SK-N-SH (cell line): ENCODE results near the gene RAMP2.
"Not testable (repeated sequence)": the region's sequence is repeated elsewhere in the genome, so short reads cannot be mapped to it uniquely, and the experiment has no call there.

Source experiments
- CHD2 ChIP-seq: fragments of 150-350 bp; IDR thresholded peaks from 2 replicates; pipeline ENCODE4 v1.6.1; 2018; ENCODE audit warnings: low read length; ENCODE audit not compliant: partially characterized antibody
- CTCF ChIP-seq: fragments of 200-600 bp; sonication (generic); IDR thresholded peaks from 2 replicates; pipeline ENCODE4 v1.6.1; 2017; ENCODE audit warnings: antibody characterized with exemption, mild to moderate bottlenecking, moderate library complexity
- FOSL2 ChIP-seq: IDR thresholded peaks from 2 replicates; pipeline ENCODE4 v1.4.0; 2012; ENCODE audit warnings: low read depth, mild to moderate bottlenecking, moderate library complexity, borderline replicate concordance
- JUND ChIP-seq: IDR thresholded peaks from 2 replicates; pipeline ENCODE4 v1.4.0; 2012
- MAX ChIP-seq: IDR thresholded peaks from 2 replicates; pipeline ENCODE4 v1.4.0; 2012; ENCODE audit warnings: low read depth
- NRF1 ChIP-seq: IDR thresholded peaks from 2 replicates; pipeline ENCODE4 v1.6.1; 2012; ENCODE audit warnings: low read depth, mild to moderate bottlenecking, low read length
- POLR2AphosphoS5 ChIP-seq: IDR thresholded peaks from 2 replicates; pipeline ENCODE4 v1.6.1; 2012; ENCODE audit warnings: low read depth, low read length
- REST ChIP-seq: IDR thresholded peaks from 2 replicates; pipeline ENCODE4 v1.6.1; 2012; ENCODE audit warnings: mild to moderate bottlenecking, low read depth, low read length, moderate library complexity
- RFX5 ChIP-seq: IDR thresholded peaks from 2 replicates; pipeline ENCODE4 v1.6.1; 2012; ENCODE audit warnings: mild to moderate bottlenecking, improper control_type of control experiment, low read length
- TAF1 ChIP-seq: IDR thresholded peaks from 2 replicates; pipeline ENCODE4 v1.6.1; 2012; ENCODE audit warnings: low read depth, mild to moderate bottlenecking, low read length, moderate library complexity, borderline replicate concordance
- USF1 ChIP-seq: IDR thresholded peaks from 2 replicates; pipeline ENCODE4 v1.4.0; 2012; ENCODE audit warnings: low read depth, borderline replicate concordance
- USF2 ChIP-seq: fragments of 150-350 bp; IDR thresholded peaks from 2 replicates; pipeline ENCODE4 v1.6.1; 2017; ENCODE audit warnings: antibody characterized with exemption, low read length, low read depth, borderline replicate concordance
- ZBTB33 ChIP-seq: IDR thresholded peaks from 2 replicates; pipeline ENCODE4 v1.4.0; 2012; ENCODE audit warnings: low read depth, borderline replicate concordance

- TF ChIP-seq CHD2, CTCF, MAX, RFX5, POLR2AphosphoS5, ZBTB33, USF2, REST, JUND, NRF1, USF1, TAF1, FOSL2: not testable (repeated sequence)
Observed at GRCh38 chr17:42769964-42770363, 8.9 kb downstream of the RAMP2 start.
